ENCODE measurements around the gene PA2G4. TPM values are rescaled to one million over a fixed set of nuclear protein-coding genes. Genes with fewer than 3 reads are reported as not detected.
"Not testable (repeated sequence)": the region's sequence is repeated elsewhere in the genome, so short reads cannot be mapped to it uniquely, and the experiment has no call there.

The PA2G4 gene
- total RNA-seq, 1 experiment from 2014 or later: 111 TPM

DNA sequence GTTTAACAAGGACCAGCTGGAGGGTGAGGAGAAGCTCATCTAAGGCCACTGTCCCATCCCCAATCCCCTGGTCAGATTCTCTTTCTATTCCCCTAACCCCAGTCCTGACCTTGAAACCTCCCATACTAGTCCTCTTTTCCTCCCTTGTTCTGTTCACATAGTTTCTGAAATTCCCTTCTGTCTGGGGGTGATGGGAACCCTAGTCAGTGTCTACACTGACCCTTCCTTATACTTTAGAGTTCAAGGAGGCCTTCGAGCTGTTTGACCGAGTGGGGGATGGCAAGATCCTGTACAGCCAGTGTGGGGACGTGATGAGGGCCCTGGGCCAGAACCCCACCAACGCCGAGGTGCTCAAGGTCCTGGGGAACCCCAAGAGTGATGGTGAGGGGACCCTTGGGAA lies 50.5 kb downstream of the PA2G4 start:
- Histone ChIP-seq H3K9me3 (ENCODE audit: low read length) (no peaks in the 10 kb centered on the region), H3K36me3 (ENCODE audit: insufficient read depth, low read length) (peaks cover 2% of the 10 kb centered on the region), H3K9ac (ENCODE audit: low read length) (peak overlapping the region; percentile 89; the same call in 1 of the 2 replicates), H2AFZ (ENCODE audit: low read length) (no peak overlapping the region), H3K4me3 (ENCODE audit: low read length) (no peak overlapping the region), H3K27ac (ENCODE audit: low read length) (no peak overlapping the region), H3K4me1 (ENCODE audit: low read length) (peaks cover 45% of the 10 kb centered on the region), H4K20me1 (ENCODE audit: insufficient read depth, low read depth, low read length) (peaks cover 2% of the 10 kb centered on the region; the same call in 1 of the 2 replicates), H3K4me2 (ENCODE audit: low read depth, low read length, poor library complexity, severe bottlenecking) (no peak overlapping the region), H3K27me3 (ENCODE audit: low read length) (no peaks in the 10 kb centered on the region), H3K79me2 (ENCODE audit: low read length) (peaks cover 30% of the 10 kb centered on the region), H3K9me2 (replicated peaks; ENCODE audit: insufficient read depth, low read length) (no peaks in the 10 kb centered on the region)
- no peak for DNase-seq

DNA sequence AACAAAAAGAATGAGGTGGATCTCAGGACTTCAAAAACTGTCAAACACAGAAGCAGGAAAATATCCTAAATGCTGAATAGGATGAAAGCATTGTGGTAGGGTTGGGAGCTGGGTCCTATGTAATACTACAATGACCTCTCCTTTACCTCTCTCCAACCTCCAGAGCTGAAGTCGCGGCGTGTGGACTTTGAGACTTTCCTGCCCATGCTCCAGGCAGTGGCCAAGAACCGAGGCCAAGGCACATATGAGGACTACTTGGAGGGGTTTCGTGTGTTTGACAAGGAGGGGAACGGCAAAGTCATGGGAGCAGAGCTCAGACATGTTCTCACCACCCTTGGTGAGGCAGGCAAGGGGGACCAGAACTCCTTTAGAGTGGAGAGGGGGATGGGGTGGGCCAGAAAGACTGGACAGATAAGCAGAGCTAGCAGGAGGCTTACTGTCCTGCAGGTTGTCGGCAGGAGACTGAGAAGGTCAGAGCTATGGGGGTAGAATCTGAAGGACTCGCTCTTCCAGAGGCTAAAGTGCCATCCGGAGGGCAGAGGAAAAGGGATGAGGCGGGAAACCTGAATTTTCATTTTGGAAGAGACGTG lies 51.0 kb downstream of the PA2G4 start:
- peaks cover 8% of the 10 kb centered on the region for H3K36me3 ChIP-seq (ENCODE audit: insufficient read depth, low read length)
- H2AFZ ChIP-seq (ENCODE audit: low read length): no peak overlapping the region
- no peaks in the 10 kb centered on the region for H3K27me3 ChIP-seq (ENCODE audit: low read length)
- H4K20me1 ChIP-seq (ENCODE audit: insufficient read depth, low read depth, low read length): peaks cover 8% of the 10 kb centered on the region; the same call in 1 of the 2 replicates
- no peak overlapping the region for H3K4me3 ChIP-seq (ENCODE audit: low read length)
- H3K4me1 ChIP-seq (ENCODE audit: low read length): peaks cover 51% of the 10 kb centered on the region
- H3K79me2 ChIP-seq (ENCODE audit: low read length): peaks cover 35% of the 10 kb centered on the region
- no peak for DNase-seq
- no peak overlapping the region for H3K4me2 ChIP-seq (ENCODE audit: low read depth, low read length, poor library complexity, severe bottlenecking)
- H3K9me3 ChIP-seq (ENCODE audit: low read length): no peaks in the 10 kb centered on the region
- H3K27ac ChIP-seq (ENCODE audit: low read length): no peak overlapping the region
- no peak overlapping the region for H3K9ac ChIP-seq (ENCODE audit: low read length)
- no peaks in the 10 kb centered on the region for H3K9me2 ChIP-seq (replicated peaks; ENCODE audit: insufficient read depth, low read length)

DNA sequence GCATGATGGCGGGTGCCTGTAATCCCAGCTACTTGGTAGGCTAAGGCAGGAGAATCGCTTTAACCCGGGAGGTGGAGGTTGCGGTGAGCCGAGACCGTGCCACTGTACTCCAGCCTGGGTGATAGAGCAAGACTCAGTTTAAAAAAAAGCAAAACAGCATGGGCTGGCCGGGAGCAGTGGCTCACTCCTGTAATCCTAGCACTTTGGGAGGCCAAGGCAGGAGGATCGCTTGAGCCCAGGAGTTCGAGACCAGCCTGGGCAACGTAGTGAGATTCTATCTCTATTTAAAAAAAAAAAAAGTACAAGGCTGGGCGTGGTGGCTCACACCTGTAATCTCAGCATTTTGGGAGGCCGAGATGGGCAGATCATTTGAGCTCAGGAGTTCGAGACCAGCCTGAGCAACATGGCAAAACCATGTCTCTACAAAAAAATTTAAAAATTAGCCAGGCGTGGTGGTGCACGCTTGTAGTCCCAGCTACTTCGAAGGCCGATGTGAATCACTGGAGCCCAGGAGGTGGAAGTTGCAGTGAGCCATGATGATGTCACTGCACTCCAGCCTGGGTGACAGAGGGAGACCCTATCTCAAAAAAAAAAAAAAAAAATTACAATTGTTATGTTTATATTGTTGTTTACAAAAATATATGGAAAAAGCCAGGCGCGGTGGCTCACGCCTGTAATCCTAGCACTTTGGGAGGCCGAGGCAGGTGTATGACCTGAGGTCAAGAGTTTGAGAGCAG lies 52.3 kb downstream of the PA2G4 start:
- H3K9me3 ChIP-seq (ENCODE audit: low read length); H3K27me3 ChIP-seq (ENCODE audit: low read length); H2AFZ ChIP-seq (ENCODE audit: low read length); H4K20me1 ChIP-seq (ENCODE audit: insufficient read depth, low read depth, low read length); DNase-seq; H3K9me2 ChIP-seq (replicated peaks; ENCODE audit: insufficient read depth, low read length): not testable (repeated sequence)
- Histone ChIP-seq H3K4me3 (ENCODE audit: low read length) (peak overlapping the region; percentile 68), H3K9ac (ENCODE audit: low read length) (peak overlapping the region; percentile 80), H3K4me2 (ENCODE audit: low read depth, low read length, poor library complexity, severe bottlenecking) (peak overlapping the region; percentile 77), H3K4me1 (ENCODE audit: low read length) (peaks cover 54% of the 10 kb centered on the region), H3K79me2 (ENCODE audit: low read length) (peaks cover 37% of the 10 kb centered on the region), H3K27ac (ENCODE audit: low read length) (peak overlapping the region; percentile 82), H3K36me3 (ENCODE audit: insufficient read depth, low read length) (peaks cover 20% of the 10 kb centered on the region)

DNA sequence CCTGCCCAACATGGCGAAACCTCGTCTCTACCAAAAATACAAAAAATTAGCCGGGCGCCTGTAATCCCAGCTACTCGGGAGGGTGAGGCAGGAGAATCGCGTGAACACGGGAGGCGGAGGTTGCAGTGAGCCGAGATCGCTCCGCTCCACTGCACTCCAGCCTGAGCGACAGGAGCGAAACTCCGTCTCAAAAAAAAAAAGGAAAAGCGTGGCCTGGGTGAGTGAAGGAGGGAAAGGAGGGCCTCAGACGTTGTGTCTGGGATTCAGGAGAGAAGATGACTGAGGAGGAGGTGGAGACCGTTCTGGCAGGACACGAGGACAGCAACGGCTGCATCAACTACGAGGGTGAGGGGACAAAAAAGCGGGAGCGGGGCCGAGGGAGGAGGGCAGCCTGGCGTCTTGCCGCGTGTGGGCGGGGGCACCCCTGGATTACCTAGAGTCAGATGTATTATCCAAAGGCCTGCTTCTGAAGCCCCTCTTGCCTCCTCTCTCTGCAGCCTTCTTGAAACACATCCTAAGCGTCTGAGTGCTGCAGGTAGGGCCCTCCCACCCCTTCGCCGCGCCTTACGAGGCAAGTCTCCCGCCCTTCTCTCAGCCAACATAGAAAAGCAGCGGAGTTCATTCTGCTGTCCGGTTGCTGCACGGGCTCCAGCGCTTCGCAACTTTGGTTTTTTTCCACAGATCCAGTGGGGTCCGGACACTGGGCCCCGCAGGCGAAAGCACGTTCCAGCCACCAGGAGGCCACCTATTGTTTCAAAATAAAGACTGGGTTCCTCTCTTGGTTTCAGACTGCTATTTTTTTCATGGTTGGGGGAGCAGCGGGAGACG lies 53.1 kb downstream of the PA2G4 start:
- peaks cover 58% of the 10 kb centered on the region for H3K4me1 ChIP-seq (ENCODE audit: low read length)
- peaks cover 25% of the 10 kb centered on the region for H3K36me3 ChIP-seq (ENCODE audit: insufficient read depth, low read length)
- no peaks in the 10 kb centered on the region for H3K9me3 ChIP-seq (ENCODE audit: low read length)
- DNase-seq: peak; percentile 90
- H3K27me3 ChIP-seq (ENCODE audit: low read length): no peaks in the 10 kb centered on the region
- H2AFZ ChIP-seq (ENCODE audit: low read length): peak overlapping the region; percentile 55; the same call in 1 of the 2 replicates
- H4K20me1 ChIP-seq (ENCODE audit: insufficient read depth, low read depth, low read length): peaks cover 8% of the 10 kb centered on the region; the same call in 1 of the 2 replicates
- H3K4me2 ChIP-seq (ENCODE audit: low read depth, low read length, poor library complexity, severe bottlenecking): peak overlapping the region; percentile 77
- no peaks in the 10 kb centered on the region for H3K9me2 ChIP-seq (replicated peaks; ENCODE audit: insufficient read depth, low read length)
- H3K9ac ChIP-seq (ENCODE audit: low read length): peak overlapping the region; percentile 80
- H3K79me2 ChIP-seq (ENCODE audit: low read length): peaks cover 37% of the 10 kb centered on the region
- H3K4me3 ChIP-seq (ENCODE audit: low read length): peak overlapping the region; percentile 68
- peak overlapping the region; percentile 82 for H3K27ac ChIP-seq (ENCODE audit: low read length)

DNA sequence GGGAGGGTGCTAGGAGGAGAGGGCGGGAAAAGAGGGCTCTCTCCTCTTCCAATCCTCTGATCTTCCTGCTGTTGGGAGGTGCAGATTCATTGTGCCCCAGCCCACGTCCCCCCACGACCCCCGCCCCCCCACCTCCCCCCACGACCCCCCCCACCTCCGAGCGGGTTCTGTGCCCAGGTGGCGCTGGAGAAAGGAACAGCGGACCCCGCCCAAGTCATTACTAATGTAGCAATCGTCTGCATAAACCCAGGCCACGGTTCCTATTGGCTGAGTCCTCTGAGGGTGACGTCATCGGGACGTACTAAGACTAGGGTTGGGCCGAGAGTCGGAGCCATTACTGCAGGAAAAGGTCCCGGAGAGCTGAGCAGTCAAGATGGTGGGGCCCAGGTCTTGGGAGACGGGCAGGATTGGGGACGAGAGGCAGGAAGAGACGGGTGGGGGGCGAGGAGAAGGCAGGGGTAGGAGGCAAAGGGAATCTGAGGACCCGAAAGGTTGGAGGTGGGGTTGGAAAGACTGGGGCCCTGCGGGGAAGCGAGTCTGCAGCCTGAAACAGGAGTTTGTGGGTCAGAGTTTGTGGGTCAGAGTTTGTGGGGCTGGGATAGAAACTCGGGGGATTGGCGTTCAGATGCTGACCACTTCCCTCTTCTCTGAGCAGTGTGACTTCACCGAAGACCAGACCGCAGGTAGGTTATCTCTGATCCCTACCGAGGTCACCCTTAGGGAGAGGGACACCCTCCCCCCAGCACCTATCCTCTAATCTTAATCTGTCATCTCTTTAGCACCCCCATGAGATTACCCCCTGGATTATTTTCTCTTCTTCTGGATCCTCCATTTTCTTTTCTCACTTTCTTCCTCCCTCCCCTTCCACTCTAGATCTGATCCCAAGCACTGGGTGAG lies 53.9 kb downstream of the PA2G4 start, which contains the start of gene MYL6:
Gene MYL6, plus strand, starts transcription at position 331 of the 897 bp plus-strand sequence. Its CDS starts 43 bp downstream, at position 374.
- H3K9ac ChIP-seq (ENCODE audit: low read length): peak within 1 kb of the TSS; percentile 93
- H3K4me2 ChIP-seq (ENCODE audit: low read depth, low read length, poor library complexity, severe bottlenecking): peak within 1 kb of the TSS; percentile 80
- peaks cover 60% of the 10 kb centered on the region for H3K4me1 ChIP-seq (ENCODE audit: low read length)
- no peaks in the 10 kb centered on the region for H3K27me3 ChIP-seq (ENCODE audit: low read length)
- H3K9me2 ChIP-seq (replicated peaks; ENCODE audit: insufficient read depth, low read length): no peaks in the 10 kb centered on the region
- peak within 1 kb of the TSS; percentile 84 for H3K4me3 ChIP-seq (ENCODE audit: low read length)
- H2AFZ ChIP-seq (ENCODE audit: low read length): peak within 1 kb of the TSS; percentile 55; the same call in 1 of the 2 replicates
- no peaks in the 10 kb centered on the region for H3K9me3 ChIP-seq (ENCODE audit: low read length)
- peaks cover 8% of the 10 kb centered on the region; the same call in 1 of the 2 replicates for H4K20me1 ChIP-seq (ENCODE audit: insufficient read depth, low read depth, low read length)
- DNase-seq: peak; percentile 99
- H3K79me2 ChIP-seq (ENCODE audit: low read length): peaks cover 29% of the 10 kb centered on the region
- peaks cover 32% of the 10 kb centered on the region for H3K36me3 ChIP-seq (ENCODE audit: insufficient read depth, low read length)
- H3K27ac ChIP-seq (ENCODE audit: low read length): peak within 1 kb of the TSS; percentile 82

DNA sequence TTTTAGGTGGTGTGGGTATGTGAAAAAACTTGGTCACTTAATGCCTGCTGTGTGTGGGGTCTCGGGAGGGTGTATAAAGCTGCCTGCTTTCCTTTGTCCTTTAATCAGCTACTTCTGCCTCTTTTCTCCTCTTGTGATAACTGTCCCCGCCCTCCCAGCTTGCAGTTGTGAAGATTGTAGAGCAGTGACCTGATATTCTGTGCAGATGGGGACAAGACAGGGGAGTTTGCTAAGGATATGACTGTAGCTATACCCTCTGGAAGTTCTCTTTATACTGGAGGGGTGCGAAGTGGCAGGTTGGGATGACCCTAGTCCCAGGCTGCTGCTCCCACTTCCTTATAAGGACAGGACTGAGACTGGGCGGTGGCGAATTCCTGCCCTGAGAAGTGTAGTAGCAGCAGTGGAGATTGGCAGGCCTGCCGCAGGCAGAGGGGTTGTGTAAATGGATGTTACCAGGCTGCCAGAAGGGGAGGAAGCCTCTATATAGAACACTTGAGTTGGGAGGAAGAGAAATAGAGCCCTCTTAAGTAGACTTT lies 54.6 kb downstream of the PA2G4 start:
- H3K4me3 ChIP-seq (ENCODE audit: low read length): peak overlapping the region; percentile 84
- no peak overlapping the region for H2AFZ ChIP-seq (ENCODE audit: low read length)
- H3K9ac ChIP-seq (ENCODE audit: low read length): peak overlapping the region; percentile 93
- peaks cover 27% of the 10 kb centered on the region for H3K79me2 ChIP-seq (ENCODE audit: low read length)
- peaks cover 38% of the 10 kb centered on the region for H3K36me3 ChIP-seq (ENCODE audit: insufficient read depth, low read length)
- H3K27me3 ChIP-seq (ENCODE audit: low read length): no peaks in the 10 kb centered on the region
- peak overlapping the region; percentile 80 for H3K4me2 ChIP-seq (ENCODE audit: low read depth, low read length, poor library complexity, severe bottlenecking)
- no peaks in the 10 kb centered on the region for H3K9me3 ChIP-seq (ENCODE audit: low read length)
- H3K27ac ChIP-seq (ENCODE audit: low read length): peak overlapping the region; percentile 77
- peaks cover 8% of the 10 kb centered on the region; the same call in 1 of the 2 replicates for H4K20me1 ChIP-seq (ENCODE audit: insufficient read depth, low read depth, low read length)
- DNase-seq: peak; percentile 61
- no peaks in the 10 kb centered on the region for H3K9me2 ChIP-seq (replicated peaks; ENCODE audit: insufficient read depth, low read length)
- H3K4me1 ChIP-seq (ENCODE audit: low read length): peaks cover 56% of the 10 kb centered on the region

DNA sequence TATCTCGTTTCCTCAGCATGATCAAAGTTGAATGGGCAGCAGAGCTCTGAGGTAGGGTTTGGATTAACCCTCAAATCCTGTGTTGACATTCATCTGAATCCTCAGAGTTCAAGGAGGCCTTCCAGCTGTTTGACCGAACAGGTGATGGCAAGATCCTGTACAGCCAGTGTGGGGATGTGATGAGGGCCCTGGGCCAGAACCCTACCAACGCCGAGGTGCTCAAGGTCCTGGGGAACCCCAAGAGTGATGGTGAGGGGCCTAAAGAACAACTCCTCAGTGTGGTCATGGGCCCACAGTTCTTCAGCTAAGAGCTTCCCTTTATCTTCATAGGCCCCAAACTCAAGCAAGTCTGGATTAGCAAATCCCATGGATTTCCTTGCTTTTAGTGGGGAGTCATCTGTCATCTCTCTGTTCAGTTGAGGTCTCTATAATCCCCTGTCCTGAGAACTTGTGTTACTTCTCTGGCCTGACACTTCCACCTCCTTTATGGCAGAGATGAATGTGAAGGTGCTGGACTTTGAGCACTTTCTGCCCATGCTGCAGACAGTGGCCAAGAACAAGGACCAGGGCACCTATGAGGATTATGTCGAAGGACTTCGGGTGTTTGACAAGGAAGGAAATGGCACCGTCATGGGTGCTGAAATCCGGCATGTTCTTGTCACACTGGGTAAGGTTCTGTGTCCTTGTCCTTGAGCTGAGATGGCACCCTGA lies 55.3 kb downstream of the PA2G4 start:
- H3K79me2 ChIP-seq (ENCODE audit: low read length): peaks cover 27% of the 10 kb centered on the region

More for the DNA sequence above, 55.3 kb downstream of the PA2G4 start:
- H4K20me1 ChIP-seq (ENCODE audit: insufficient read depth, low read depth, low read length): peaks cover 8% of the 10 kb centered on the region; the same call in 1 of the 2 replicates
- H3K4me2 ChIP-seq (ENCODE audit: low read depth, low read length, poor library complexity, severe bottlenecking): peak overlapping the region; percentile 80
- H3K9me3 ChIP-seq (ENCODE audit: low read length): no peaks in the 10 kb centered on the region
- DNase-seq: no peak
- peak overlapping the region; percentile 84 for H3K4me3 ChIP-seq (ENCODE audit: low read length)
- no peaks in the 10 kb centered on the region for H3K27me3 ChIP-seq (ENCODE audit: low read length)
- H3K27ac ChIP-seq (ENCODE audit: low read length): peak overlapping the region; percentile 77
- H3K9ac ChIP-seq (ENCODE audit: low read length): peak overlapping the region; percentile 93
- no peaks in the 10 kb centered on the region for H3K9me2 ChIP-seq (replicated peaks; ENCODE audit: insufficient read depth, low read length)
- peaks cover 49% of the 10 kb centered on the region for H3K4me1 ChIP-seq (ENCODE audit: low read length)
- H2AFZ ChIP-seq (ENCODE audit: low read length): no peak overlapping the region
- peaks cover 41% of the 10 kb centered on the region for H3K36me3 ChIP-seq (ENCODE audit: insufficient read depth, low read length)

All from Karpas-422 (cell line).